NOMO-1 treated with dmso at 0.1 percent for 144 hours (cell line): ENCODE results near the gene LONRF3.

ENCODE experiments used
- DNase-seq: peaks from one replicate; lab custom pipeline; 2025; ENCODE audit not compliant: unreplicated experiment; lab: John Stamatoyannopoulos, UW

Gene LONRF3

GRCh38 chrX:118974088-118974907 lies at the start of gene LONRF3:
Gene LONRF3 (plus strand): TSS chrX:118974618. CDS start chrX:118974781, 163 bp downstream.
- peak; percentile 57 for DNase-seq

GRCh38 chrX:118928151-118928550 lies 46.3 kb upstream of the LONRF3 start:
- no peak for DNase-seq

- no peak for DNase-seq
Observed at GRCh38 chrX:118935352-118935751, 39.1 kb upstream of the LONRF3 start.

- no peak for DNase-seq
Observed at GRCh38 chrX:118941147-118941546, 33.3 kb upstream of the LONRF3 start.

- no peak for DNase-seq
Observed at GRCh38 chrX:118943102-118943501, 31.3 kb upstream of the LONRF3 start.

GRCh38 chrX:118945921-118946320 lies 28.5 kb upstream of the LONRF3 start:
- DNase-seq: no peak

- no peak for DNase-seq
Observed at GRCh38 chrX:118948270-118948669, 26.1 kb upstream of the LONRF3 start.

- DNase-seq: no peak
Observed at GRCh38 chrX:118961866-118962560, 12.4 kb upstream of the LONRF3 start.

- no peak for DNase-seq
Observed at GRCh38 chrX:118963159-118963558, 11.3 kb upstream of the LONRF3 start.

GRCh38 chrX:118964252-118964651 lies 10.2 kb upstream of the LONRF3 start:
- no peak for DNase-seq

- no peak for DNase-seq
Observed at GRCh38 chrX:118965395-118965794, 9.0 kb upstream of the LONRF3 start.

GRCh38 chrX:118968031-118968430 lies 6.4 kb upstream of the LONRF3 start:
- no peak for DNase-seq

- DNase-seq: no peak
Observed at GRCh38 chrX:118971552-118971951, 2.9 kb upstream of the LONRF3 start.

GRCh38 chrX:118973389-118974087 lies 880 bp upstream of the LONRF3 start:
- no peak for DNase-seq

- peak; percentile 28 for DNase-seq
Observed at GRCh38 chrX:118974908-118975671, 672 bp downstream of the LONRF3 start.

- peak; percentile 38 for DNase-seq
Observed at GRCh38 chrX:118975831-118976598, 1.6 kb downstream of the LONRF3 start.

- DNase-seq: no peak
Observed at GRCh38 chrX:118976599-118977340, 2.4 kb downstream of the LONRF3 start.

GRCh38 chrX:118977424-118977823 lies 3.0 kb downstream of the LONRF3 start:
- no peak for DNase-seq

GRCh38 chrX:118978451-118978850 lies 4.0 kb downstream of the LONRF3 start:
- DNase-seq: no peak

GRCh38 chrX:118980761-118981160 lies 6.3 kb downstream of the LONRF3 start:
- no peak for DNase-seq
